HepG2 (cell line): ENCODE results near the gene SATB2. TPM values are rescaled to one million over a fixed set of nuclear protein-coding genes. Genes with fewer than 3 reads are reported as not detected.
A peak's percentile ranks its signal among the peaks of the same experiment; 100 is the strongest.

ENCODE experiments used
- ATAC-seq: fragments of 200-7000 bp; cut with Tn5 transposase; 3 replicates; pipeline ENCODE4 v1.9.1; 2020; ENCODE audit warnings: mild to moderate bottlenecking, moderate library complexity
- BruUV-seq: library from RNA; stranded (reverse); fragments of 400-500 nt; replicated peaks from 2 replicates; lab custom pipeline; 2021; lab: Mats Ljungman, UMichigan
- CTCF ChIA-PET: fragments of 300-600 bp; formaldehyde crosslinking; extraction: SDS; loops from one replicate; lab custom pipeline; 2021; ENCODE audit warnings: low total read pairs, inconsistent platforms, low intra/inter-chr PET ratio; lab: Yijun Ruan, JAX
- POLR2A ChIA-PET: fragments of 350-600 bp; sonication (Branson Sonifier 250); formaldehyde crosslinking; loops from one replicate; lab custom pipeline; 2020; ENCODE audit warnings: antibody characterized with exemption, inconsistent platforms; lab: Yijun Ruan, JAX
- DNase-seq: peaks from one replicate; pipeline ENCODE4 v3.0.0-alpha.2; 2015; ENCODE audit warnings: low spot score
- FAIRE-seq: peaks from 3 replicates; lab custom pipeline; 2011; peaks lifted over from hg19 to GRCh38; lab: Jason Lieb, UNC
- H2AFZ ChIP-seq: one replicate; pipeline ENCODE4 v1.6.1; 2011; ENCODE audit warnings: low read length, inconsistent platforms
- H3K27ac ChIP-seq: fragments of 300-600 bp; 3 replicates; pipeline ENCODE4 v1.8.0; 2011; ENCODE audit warnings: mixed run types, mild to moderate bottlenecking, mixed read lengths, low read length, inconsistent platforms; ENCODE audit not compliant: insufficient read depth; ENCODE audit errors: extremely low read length
- H3K27me3 ChIP-seq, 2 experiments: fragments of 200-600 bp in 1 of 2; 2 replicates in 1 of 2; 3 replicates in 1 of 2; pipeline versions ENCODE4 v1.6.0 to v1.8.0; 2011; ENCODE audit warnings: low read length in 2 of 2, mild to moderate bottlenecking in 2 of 2, moderate library complexity in 2 of 2, inconsistent platforms in 1 of 2; ENCODE audit not compliant: insufficient read depth in 2 of 2, control insufficient read depth in 1 of 2
- H3K36me3 ChIP-seq, 2 experiments: fragments of 200-600 bp in 1 of 2; replicated peaks in 1 of 2; 2 replicates in 1 of 2; 3 replicates in 1 of 2; pipeline versions ENCODE4 v1.5.1 to v1.8.0; 2011; ENCODE audit warnings: low read length in 2 of 2, inconsistent platforms in 1 of 2; ENCODE audit not compliant: insufficient read depth in 2 of 2, control insufficient read depth in 1 of 2
- H3K4me1 ChIP-seq: 2 replicates; pipeline ENCODE4 v1.5.1; 2012; ENCODE audit warnings: low read length, inconsistent platforms; ENCODE audit not compliant: insufficient read depth
- H3K4me2 ChIP-seq: 2 replicates; pipeline ENCODE4 v1.6.0; 2011; ENCODE audit warnings: low read depth, low read length, inconsistent platforms
- H3K4me3 ChIP-seq, 3 experiments: fragments of 200-600 bp in 1 of 3; sonication (generic), shearing (Covaris generic) in 1 of 3; replicated peaks in 1 of 3; 2 replicates each; pipeline ENCODE4 v1.5.1; 2011 to 2016; ENCODE audit warnings: low read length in 3 of 3, inconsistent platforms in 2 of 3, low read depth in 2 of 3, mild to moderate bottlenecking in 2 of 3, control low read depth in 1 of 3, mixed read lengths in 1 of 3; ENCODE audit not compliant: insufficient read depth in 1 of 3
- H3K79me2 ChIP-seq: one replicate; pipeline ENCODE4 v1.6.1; 2011; ENCODE audit warnings: low read length, inconsistent platforms; ENCODE audit not compliant: insufficient read depth
- H3K9ac ChIP-seq: 2 replicates; pipeline ENCODE4 v1.6.0; 2011; ENCODE audit warnings: mild to moderate bottlenecking, low read depth, low read length, inconsistent platforms; ENCODE audit not compliant: insufficient read depth
- H3K9me3 ChIP-seq: 2 replicates; pipeline ENCODE4 v1.5.1; 2012; ENCODE audit warnings: mild to moderate bottlenecking, low read length
- H4K20me1 ChIP-seq: 2 replicates; pipeline ENCODE4 v1.6.0; 2011; ENCODE audit warnings: inconsistent platforms, mild to moderate bottlenecking, low read length, moderate library complexity; ENCODE audit not compliant: insufficient read depth
- FOSL2 ChIP-seq: sonication (generic); formaldehyde crosslinking; IDR thresholded peaks from 2 replicates; pipeline ENCODE4 v1.4.0; 2020; ENCODE audit warnings: missing genetic modification reagents
- GATAD2A ChIP-seq: IDR thresholded peaks from 2 replicates; pipeline ENCODE4 v1.6.1; 2016
- HIC2 ChIP-seq: sonication (generic); formaldehyde crosslinking; IDR thresholded peaks from 2 replicates; pipeline ENCODE4 v1.9.0; 2022; ENCODE audit warnings: low read depth, missing genetic modification reagents
- IKZF4 ChIP-seq: sonication (generic); formaldehyde crosslinking; IDR thresholded peaks from 2 replicates; pipeline ENCODE4 v1.5.1; 2020; ENCODE audit warnings: borderline replicate concordance, mild to moderate bottlenecking, low read depth, missing genetic modification reagents; ENCODE audit errors: not compliant biosample characterization
- JUND ChIP-seq: sonication (generic); formaldehyde crosslinking; IDR thresholded peaks from 2 replicates; pipeline ENCODE4 v1.8.0; 2022; ENCODE audit warnings: mild to moderate bottlenecking, missing genetic modification reagents
- MAFK ChIP-seq, 2 experiments: IDR thresholded peaks in 1 of 2; conservative IDR thresholded peaks in 1 of 2; 2 replicates each; pipeline ENCODE4 v1.6.1; 2011; ENCODE audit warnings: improper control_type of control experiment in 2 of 2, low read length in 2 of 2
- PLSCR1 ChIP-seq: sonication (generic); formaldehyde crosslinking; IDR thresholded peaks from 2 replicates; pipeline ENCODE4 v1.5.0; 2020; ENCODE audit warnings: missing genetic modification reagents, mild to moderate bottlenecking, borderline replicate concordance
- SOX13 ChIP-seq, 3 experiments: fragments of 450-650 bp in 1 of 3; sonication (generic) in 1 of 3; formaldehyde crosslinking in 1 of 3; IDR thresholded peaks in 2 of 3; conservative IDR thresholded peaks in 1 of 3; 2 replicates each; pipeline versions ENCODE4 v1.5.0 to v1.6.1; 2016 to 2020; ENCODE audit warnings: antibody characterized with exemption in 1 of 3, mild to moderate bottlenecking in 1 of 3, missing compliant biosample characterization in 1 of 3, missing genetic modification reagents in 1 of 3, moderate library complexity in 1 of 3
- SOX6 ChIP-seq, 2 experiments: fragments of 450-650 bp in 1 of 2; sonication (generic) in 1 of 2; formaldehyde crosslinking in 1 of 2; IDR thresholded peaks; 2 replicates each; pipeline versions ENCODE4 v1.4.0 to v1.6.1; 2017 to 2020; ENCODE audit warnings: antibody characterized with exemption in 1 of 2, mild to moderate bottlenecking in 1 of 2, missing genetic modification reagents in 1 of 2
- SPEN ChIP-seq: sonication (generic); formaldehyde crosslinking; IDR thresholded peaks from 2 replicates; pipeline ENCODE4 v1.5.1; 2020; ENCODE audit warnings: low read depth, mild to moderate bottlenecking, missing genetic modification reagents
- TOPORS ChIP-seq: sonication (generic); formaldehyde crosslinking; IDR thresholded peaks from 2 replicates; pipeline ENCODE4 v1.8.0; 2023; ENCODE audit warnings: mild to moderate bottlenecking, missing genetic modification reagents
- ZNF124 ChIP-seq: sonication (generic); formaldehyde crosslinking; IDR thresholded peaks from 2 replicates; pipeline ENCODE4 v1.4.0; 2020; ENCODE audit warnings: missing genetic modification reagents
- ZNF543 ChIP-seq: sonication (generic); formaldehyde crosslinking; IDR thresholded peaks from 2 replicates; pipeline ENCODE4 v1.4.0; 2020; ENCODE audit warnings: mild to moderate bottlenecking, missing genetic modification reagents
- ZNF609 ChIP-seq: sonication (generic); formaldehyde crosslinking; IDR thresholded peaks from 2 replicates; pipeline ENCODE4 v1.4.0; 2020; ENCODE audit warnings: mild to moderate bottlenecking, missing genetic modification reagents, borderline replicate concordance
- ZNF713 ChIP-seq: sonication (generic); formaldehyde crosslinking; IDR thresholded peaks from 2 replicates; pipeline ENCODE4 v1.4.0; 2020; ENCODE audit warnings: mild to moderate bottlenecking, missing genetic modification reagents
- WGBS: methylation state at CpG from one replicate; pipeline ENCODE4 v1.1.6; 2017; ENCODE audit warnings: low lambda C conversion rate; 5-methylcytosine and 5-hydroxymethylcytosine counted together
- in situ Hi-C: cut with HindIII; loops from 2 replicates; pipeline ENCODE4 v1.10.0; 2017; ENCODE audit warnings: low pct_unique_long_range_greater_than_20kb; ENCODE audit not compliant: extremely low pct_ligation_motif_present
- intact Hi-C: fragments of 100-400 bp; cut with micrococcal nuclease; formaldehyde crosslinking; loops from one replicate; pipeline ENCODE4 v1.10.0; 2022; ENCODE audit not compliant: unreplicated experiment
- polyA plus RNA-seq, 8 experiments: library from polyadenylated mRNA; depleted of rRNA in 3 of 8; stranded (reverse) in 7 of 8; unstranded in 1 of 8; fragments of >200 nt; fragmentation: Illumina TruSeq in 4 of 8; extraction: Trizol in 4 of 8; gene quantifications; 2 replicates each; pipeline versions ENCODE4 v1.2.1 to v1.2.3, GENCODE V29; 2011 to 2016; ENCODE audit warnings: low read depth in 4 of 8, missing spikeins in 1 of 8, mixed read lengths in 1 of 8; ENCODE audit not compliant: insufficient read depth in 1 of 8
- total RNA-seq, 5 experiments: library from RNA; depleted of rRNA; stranded (reverse); fragments of >200 nt; fragmentation: Illumina TruSeq; extraction: Trizol; gene quantifications; 2 replicates each; pipeline ENCODE4 v1.2.3, GENCODE V29; 2016; ENCODE audit warnings: low read depth in 1 of 5
- TF ChIP-seq, protein P1 (sequence below): sonication (generic); formaldehyde crosslinking; IDR thresholded peaks from 2 replicates; pipeline ENCODE4 v1.5.0; 2020; ENCODE audit warnings: missing genetic modification reagents

Gene SATB2
- total and polyA plus RNA-seq, 2 of the 13 experiments (the other 11 are each of a cell fraction or from before 2014, with no cell fraction given), result 2.5 to 5.5 TPM

DNA sequence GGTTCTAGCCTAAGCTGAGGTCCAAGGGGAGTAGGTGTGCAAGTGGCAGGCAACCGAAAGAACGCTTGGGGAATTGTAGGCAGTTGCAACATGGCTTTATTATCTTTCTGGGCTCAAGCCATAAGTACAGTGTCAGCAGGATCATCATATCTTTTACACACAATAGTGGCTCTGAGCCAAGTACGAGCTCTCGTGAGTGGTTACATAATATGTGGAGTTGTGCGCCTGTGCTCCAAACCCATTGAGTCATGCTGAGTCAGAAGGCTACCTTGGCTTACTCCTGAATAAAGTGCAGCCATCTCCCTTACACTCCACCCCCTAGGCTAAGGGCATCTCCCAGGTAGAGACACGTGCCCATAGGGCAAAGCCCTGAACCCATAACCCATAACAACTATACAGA is 233.9 kb downstream of the SATB2 start:
- H3K4me2 ChIP-seq, result no peak overlapping the region
- H3K27ac ChIP-seq, result no peak overlapping the region
- H4K20me1 ChIP-seq, result no peaks in the 10 kb centered on the region
- in situ Hi-C loops (no loop called here), intact Hi-C loops (no loop called here)
- DNase-seq (peak; percentile 35), ATAC-seq (no peak), FAIRE-seq (no peak)
- H3K9me3 ChIP-seq, result peaks cover 28% of the 10 kb centered on the region; the same call in 1 of the 2 replicates
- H3K9ac ChIP-seq, result no peak overlapping the region
- H3K36me3 ChIP-seq, result no peaks in the 10 kb centered on the region
- no peaks in the 10 kb centered on the region for H3K79me2 ChIP-seq
- ChIA-PET POLR2A (no interaction called here), CTCF (no interaction called here)
- no peaks in the 10 kb centered on the region for H3K27me3 ChIP-seq
- 2% methylated on average over 6 of the region's 6 CpGs for WGBS
- BruUV-seq, result no TSS peak
- no peak overlapping the region for H3K4me3 ChIP-seq
- H3K4me1 ChIP-seq, result no peaks in the 10 kb centered on the region
- H2AFZ ChIP-seq, result no peak overlapping the region
- TF ChIP-seq SPEN (CRISPR knock-in tag) (no peak), ZNF124 (CRISPR knock-in tag) (no peak), SOX6 (IDR thresholded peaks at IDR 0.05) (no peak), SOX6 (CRISPR knock-in tag; IDR thresholded peaks at IDR 0.05) (peak; percentile 38), SOX13 (IDR thresholded peaks at IDR 0.05) (peak; percentile 22; the same call in 1 of the 2 replicates), SOX13 (CRISPR knock-in tag; conservative IDR thresholded peaks at IDR 0.05 in 1 of 2, IDR thresholded peaks at IDR 0.05 in 1 of 2) (peak in 1 of 2 experiments; percentile 48; a peak in 1 of 4 replicates), TOPORS (CRISPR knock-in tag) (no peak), PLSCR1 (no peak), ZNF609 (no peak), ZNF543 (CRISPR knock-in tag) (no peak), HIC2 (no peak), IKZF4 (CRISPR knock-in tag) (no peak), ZNF713 (no peak), FOSL2 (peak; percentile 69), GATAD2A (CRISPR knock-in tag) (no peak), JUND (CRISPR knock-in tag) (no peak), MAFK (conservative IDR thresholded peaks at IDR 0.05 in 1 of 2, IDR thresholded peaks at IDR 0.05 in 1 of 2; ENCODE audit: low read length in 2 of 2) (0 out of 4 replicates have a peak, but pooled peaks of 1 of the 2 experiments have one; percentile 1)
- TF ChIP-seq, protein P1, sequence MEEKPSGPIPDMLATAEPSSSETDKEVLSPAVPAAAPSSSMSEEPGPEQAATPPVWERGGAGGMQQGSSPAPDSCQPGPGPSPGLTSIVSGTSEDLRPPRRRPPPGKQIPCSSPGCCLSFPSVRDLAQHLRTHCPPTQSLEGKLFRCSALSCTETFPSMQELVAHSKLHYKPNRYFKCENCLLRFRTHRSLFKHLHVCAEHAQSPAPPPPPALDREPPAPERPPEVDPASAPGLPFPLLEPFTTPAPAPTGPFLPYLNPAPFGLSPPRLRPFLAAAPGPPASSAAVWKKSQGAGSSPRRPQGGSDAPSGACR, result no peak
